Mesendoderm (in vitro differentiated cells): ENCODE measurements around the gene CCL5.
A peak's percentile ranks its signal among the peaks of the same experiment; 100 is the strongest.

Experiments
- DNase-seq: peaks from one replicate; pipeline ENCODE4 v3.0.0; 2013
- H2AK5ac ChIP-seq: 2 replicates; pipeline ENCODE4 v1.6.1; 2013; ENCODE audit warnings: low read length, inconsistent platforms
- H2BK120ac ChIP-seq: 2 replicates; pipeline ENCODE4 v1.6.1; 2013; ENCODE audit warnings: low read depth, mild to moderate bottlenecking, low read length, moderate library complexity, mixed read lengths
- H2BK15ac ChIP-seq: replicated peaks from 2 replicates; pipeline ENCODE4 v1.6.1; 2013; ENCODE audit warnings: low read depth, mild to moderate bottlenecking, moderate library complexity
- H2BK5ac ChIP-seq: 2 replicates; pipeline ENCODE4 v1.6.1; 2013; ENCODE audit warnings: low read length, inconsistent platforms
- H3K18ac ChIP-seq: 2 replicates; pipeline ENCODE4 v1.6.1; 2013; ENCODE audit warnings: mild to moderate bottlenecking, low read length, mixed read lengths
- H3K23ac ChIP-seq: one replicate; pipeline ENCODE4 v1.6.1; 2013; ENCODE audit warnings: low read length
- H3K27ac ChIP-seq: 2 replicates; pipeline ENCODE4 v1.5.1; 2013; ENCODE audit warnings: low read depth, mild to moderate bottlenecking, inconsistent platforms, low read length, moderate library complexity
- H3K27me3 ChIP-seq: 2 replicates; pipeline ENCODE4 v1.6.1; 2013; ENCODE audit warnings: low read length, control low read depth, mild to moderate bottlenecking, inconsistent platforms; ENCODE audit not compliant: insufficient read depth, poor library complexity
- H3K36me3 ChIP-seq: 2 replicates; pipeline ENCODE4 v1.6.1; 2013; ENCODE audit warnings: low read length, inconsistent platforms; ENCODE audit not compliant: control insufficient read depth, insufficient read depth
- H3K4ac ChIP-seq: one replicate; pipeline ENCODE4 v1.6.1; 2013; ENCODE audit warnings: low read depth, mild to moderate bottlenecking, low read length, moderate library complexity
- H3K4me1 ChIP-seq: 2 replicates; pipeline ENCODE4 v1.6.1; 2013; ENCODE audit warnings: low read depth, low read length, inconsistent platforms; ENCODE audit not compliant: control insufficient read depth
- H3K4me2 ChIP-seq: 2 replicates; pipeline ENCODE4 v1.6.1; 2013; ENCODE audit warnings: low read length
- H3K4me3 ChIP-seq: 2 replicates; pipeline ENCODE4 v1.5.1; 2013; ENCODE audit warnings: mild to moderate bottlenecking, low read length
- H3K56ac ChIP-seq: one replicate; pipeline ENCODE4 v1.6.1; 2013; ENCODE audit warnings: low read length
- H3K79me1 ChIP-seq: 2 replicates; pipeline ENCODE4 v1.6.1; 2013; ENCODE audit warnings: low read length, inconsistent platforms
- H3K79me2 ChIP-seq: 2 replicates; pipeline ENCODE4 v1.6.1; 2013; ENCODE audit warnings: mild to moderate bottlenecking, low read length; ENCODE audit not compliant: control insufficient read depth, insufficient read depth
- H3K9ac ChIP-seq: 2 replicates; pipeline ENCODE4 v1.6.1; 2013; ENCODE audit warnings: low read length, inconsistent platforms
- H4K5ac ChIP-seq: one replicate; pipeline ENCODE4 v1.6.1; 2013; ENCODE audit warnings: low read length
- H4K8ac ChIP-seq: one replicate; pipeline ENCODE4 v1.6.1; 2013; ENCODE audit warnings: low read depth, mild to moderate bottlenecking, control low read depth, low read length, moderate library complexity
- WGBS: extraction: QIAGEN DNeasy Blood & Tissue Kit; methylation state at CpG from one replicate; pipeline ENCODE4 v1.1.7; 2013; ENCODE audit warnings: low lambda C conversion rate, missing lambda C conversion rate; ENCODE audit not compliant: insufficient coverage; ENCODE audit errors: extremely low coverage; 5-methylcytosine and 5-hydroxymethylcytosine counted together

Gene CCL5

GRCh38 chr17:35891269-35891668 is 11.1 kb upstream of the CCL5 start:
- H2AK5ac ChIP-seq: no peak overlapping the region
- no peak overlapping the region for H4K5ac ChIP-seq
- no peak overlapping the region for H3K4me3 ChIP-seq
- no peak overlapping the region for H3K4ac ChIP-seq
- H3K4me1 ChIP-seq: peaks cover 3% of the 10 kb centered on the region
- no peak overlapping the region for H3K4me2 ChIP-seq
- H2BK15ac ChIP-seq: no peak overlapping the region
- no peak overlapping the region for H4K8ac ChIP-seq
- WGBS: no CpG with 5 or more reads among the region's 4 CpGs
- no peak overlapping the region for H3K27ac ChIP-seq
- no peak overlapping the region for H2BK120ac ChIP-seq
- no peak overlapping the region for H3K9ac ChIP-seq
- no peak overlapping the region for H2BK5ac ChIP-seq
- H3K27me3 ChIP-seq: no peaks in the 10 kb centered on the region
- H3K36me3 ChIP-seq: no peaks in the 10 kb centered on the region
- H3K79me1 ChIP-seq: no peaks in the 10 kb centered on the region
- DNase-seq: no peak
- no peaks in the 10 kb centered on the region for H3K79me2 ChIP-seq
- H3K23ac ChIP-seq: no peak overlapping the region
- H3K18ac ChIP-seq: no peak overlapping the region
- no peak overlapping the region for H3K56ac ChIP-seq

- H3K4me2 ChIP-seq: no peak overlapping the region
- no peaks in the 10 kb centered on the region for H3K79me1 ChIP-seq
- no peak overlapping the region for H3K27ac ChIP-seq
- H3K56ac ChIP-seq: no peak overlapping the region
- no peaks in the 10 kb centered on the region for H3K36me3 ChIP-seq
- H4K5ac ChIP-seq: no peak overlapping the region
- H2BK15ac ChIP-seq: no peak overlapping the region
- H2BK120ac ChIP-seq: no peak overlapping the region
- H3K18ac ChIP-seq: no peak overlapping the region
- no peak overlapping the region for H2AK5ac ChIP-seq
- H3K79me2 ChIP-seq: no peaks in the 10 kb centered on the region
- H3K23ac ChIP-seq: no peak overlapping the region
- peaks cover 3% of the 10 kb centered on the region for H3K4me1 ChIP-seq
- no CpG with 5 or more reads among the region's 4 CpGs for WGBS
- no peak overlapping the region for H4K8ac ChIP-seq
- peak; percentile 27 for DNase-seq
- H2BK5ac ChIP-seq: no peak overlapping the region
- H3K9ac ChIP-seq: no peak overlapping the region
- H3K27me3 ChIP-seq: no peaks in the 10 kb centered on the region
- no peak overlapping the region for H3K4ac ChIP-seq
- no peak overlapping the region for H3K4me3 ChIP-seq
Measured at GRCh38 chr17:35890774-35891155, 10.6 kb upstream of the CCL5 start.

- Histone ChIP-seq H3K18ac (no peak overlapping the region), H3K4ac (no peak overlapping the region), H3K56ac (no peak overlapping the region), H3K4me1 (peaks cover 3% of the 10 kb centered on the region), H2BK15ac (no peak overlapping the region), H4K8ac (no peak overlapping the region), H3K23ac (no peak overlapping the region), H3K27ac (no peak overlapping the region), H3K4me3 (no peak overlapping the region), H3K36me3 (no peaks in the 10 kb centered on the region), H3K4me2 (no peak overlapping the region), H2BK5ac (no peak overlapping the region), H3K79me2 (no peaks in the 10 kb centered on the region), H2BK120ac (no peak overlapping the region), H2AK5ac (no peak overlapping the region), H4K5ac (no peak overlapping the region), H3K27me3 (no peaks in the 10 kb centered on the region), H3K9ac (no peak overlapping the region), H3K79me1 (no peaks in the 10 kb centered on the region)
- WGBS: no CpG with 5 or more reads among the region's 2 CpGs
- DNase-seq: no peak
Measured at GRCh38 chr17:35889818-35890773, 9.9 kb upstream of the CCL5 start.

- Histone ChIP-seq H3K4me3 (no peak overlapping the region), H3K23ac (no peak overlapping the region), H3K27me3 (no peaks in the 10 kb centered on the region), H3K56ac (no peak overlapping the region), H3K18ac (no peak overlapping the region), H2BK15ac (no peak overlapping the region), H4K8ac (no peak overlapping the region), H2BK120ac (no peak overlapping the region), H3K4me2 (no peak overlapping the region), H3K4ac (no peak overlapping the region), H3K9ac (no peak overlapping the region), H3K27ac (no peak overlapping the region), H3K79me2 (no peaks in the 10 kb centered on the region), H3K4me1 (peaks cover 3% of the 10 kb centered on the region), H3K36me3 (no peaks in the 10 kb centered on the region), H2AK5ac (no peak overlapping the region), H2BK5ac (no peak overlapping the region), H3K79me1 (no peaks in the 10 kb centered on the region), H4K5ac (no peak overlapping the region)
- no CpG with 5 or more reads among the region's 2 CpGs for WGBS
- DNase-seq: no peak
Measured at GRCh38 chr17:35889241-35889640, 9.1 kb upstream of the CCL5 start.

GRCh38 chr17:35878361-35878760 is 1.8 kb downstream of the CCL5 start:
- Histone ChIP-seq H3K56ac (no peak overlapping the region), H4K5ac (no peak overlapping the region), H3K27me3 (no peaks in the 10 kb centered on the region), H3K4me2 (no peak overlapping the region), H3K79me1 (no peaks in the 10 kb centered on the region), H3K23ac (no peak overlapping the region), H3K4me1 (no peaks in the 10 kb centered on the region), H4K8ac (no peak overlapping the region), H3K18ac (no peak overlapping the region), H3K27ac (no peak overlapping the region), H2BK120ac (no peak overlapping the region), H3K79me2 (no peaks in the 10 kb centered on the region), H3K36me3 (no peaks in the 10 kb centered on the region), H3K4me3 (no peak overlapping the region), H2BK5ac (no peak overlapping the region), H3K4ac (no peak overlapping the region), H3K9ac (no peak overlapping the region), H2AK5ac (no peak overlapping the region), H2BK15ac (no peak overlapping the region)
- no peak for DNase-seq
- no CpG with 5 or more reads among the region's 4 CpGs for WGBS
